Measurements from ENCODE around the gene HOXB2.

The HOXB2 gene

DNA sequence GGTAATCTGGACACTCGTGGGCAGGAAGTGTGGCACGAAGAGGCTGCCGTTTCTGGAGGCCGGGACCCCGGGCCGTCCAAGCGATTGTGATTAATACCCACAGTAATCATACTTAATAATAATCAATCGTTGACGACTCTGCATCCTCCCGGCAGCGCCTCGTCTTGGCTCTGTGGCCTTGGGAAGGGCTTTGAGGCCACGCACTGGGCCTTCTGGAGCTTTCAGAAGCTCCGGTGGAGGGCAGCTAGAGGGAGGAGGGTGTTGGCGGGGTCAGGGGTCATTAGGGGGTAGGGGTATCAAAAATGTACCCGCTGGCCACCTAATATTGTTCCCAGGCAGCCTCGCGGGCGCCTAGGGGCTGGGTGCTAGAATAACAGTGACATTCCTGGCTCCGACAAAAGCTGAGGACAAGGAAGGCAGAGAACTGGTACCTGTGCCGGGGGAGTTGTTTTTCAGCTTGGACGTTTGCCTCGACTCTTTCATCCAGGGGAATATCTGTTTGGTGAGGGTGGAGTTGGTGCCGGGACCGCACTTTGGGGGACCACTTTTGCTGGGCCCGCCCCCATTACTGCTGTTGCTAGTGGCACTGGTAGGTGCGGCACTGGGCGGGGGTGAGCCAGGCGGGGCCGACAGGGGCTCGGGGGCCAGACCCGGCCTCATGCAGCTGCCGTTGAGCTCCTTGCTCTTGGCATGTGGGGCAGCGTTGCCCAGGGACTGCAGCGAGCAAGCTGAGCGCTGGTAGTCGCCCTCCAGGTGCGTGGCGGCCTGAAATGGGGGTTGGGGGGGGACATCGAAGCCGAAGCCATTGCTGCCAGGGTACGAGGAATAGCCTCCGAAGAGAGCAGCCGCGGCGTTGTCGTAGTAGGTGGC lies 6.9 kb upstream of the HOXB2 start:
- DNase-seq: peak; percentile 68

DNA sequence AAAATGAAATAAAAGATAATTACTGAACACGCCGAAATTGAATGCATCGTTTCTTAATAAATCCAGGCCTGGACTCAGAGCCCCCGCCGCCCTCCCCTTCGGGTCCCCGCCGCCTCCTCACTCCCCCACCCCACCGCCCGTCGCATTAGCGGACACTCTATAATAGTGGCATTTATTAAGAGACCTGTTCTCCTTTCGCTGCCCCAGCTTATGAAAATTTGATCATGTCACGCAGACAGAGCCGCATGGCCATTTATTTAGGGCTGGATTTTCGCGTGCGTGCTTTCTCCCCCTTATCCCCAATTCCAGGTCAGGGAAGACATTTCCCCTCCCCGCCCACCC lies 6.3 kb upstream of the HOXB2 start:
- DNase-seq: no peak

DNA sequence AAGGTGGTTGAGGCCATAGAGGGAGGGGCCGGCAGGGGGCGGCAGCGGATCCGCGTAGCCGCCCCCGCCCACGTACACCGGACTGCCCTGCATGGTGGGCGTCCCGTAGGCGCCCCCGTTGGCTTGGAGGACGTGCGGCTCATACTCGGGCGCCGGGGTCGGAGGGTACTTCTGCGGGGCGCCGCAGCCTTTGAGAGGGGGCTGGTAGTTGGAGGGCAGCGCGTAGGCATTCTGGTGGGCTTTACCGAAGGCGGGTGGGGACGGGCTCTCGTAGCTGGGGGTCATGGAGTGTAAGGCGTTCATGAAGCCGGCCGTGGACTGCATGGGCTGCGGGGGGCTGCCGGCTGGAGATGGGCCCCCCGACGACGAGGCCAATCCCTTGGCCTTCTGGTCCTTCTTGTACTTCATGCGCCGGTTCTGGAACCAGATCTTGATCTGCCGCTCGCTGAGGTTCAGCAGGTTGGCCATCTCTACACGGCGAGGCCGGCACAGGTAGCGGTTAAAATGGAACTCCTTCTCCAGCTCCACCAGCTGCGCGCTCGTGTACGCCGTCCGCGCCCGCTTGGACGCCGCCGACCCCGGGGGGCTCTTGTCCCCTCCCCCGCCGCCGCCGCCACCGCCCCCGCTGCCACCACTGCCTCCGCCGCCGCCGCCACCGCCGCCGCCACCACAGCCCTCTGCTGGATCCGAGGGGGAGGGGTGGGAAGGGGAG lies 5.7 kb upstream of the HOXB2 start:
- peak; percentile 71 for DNase-seq

DNA sequence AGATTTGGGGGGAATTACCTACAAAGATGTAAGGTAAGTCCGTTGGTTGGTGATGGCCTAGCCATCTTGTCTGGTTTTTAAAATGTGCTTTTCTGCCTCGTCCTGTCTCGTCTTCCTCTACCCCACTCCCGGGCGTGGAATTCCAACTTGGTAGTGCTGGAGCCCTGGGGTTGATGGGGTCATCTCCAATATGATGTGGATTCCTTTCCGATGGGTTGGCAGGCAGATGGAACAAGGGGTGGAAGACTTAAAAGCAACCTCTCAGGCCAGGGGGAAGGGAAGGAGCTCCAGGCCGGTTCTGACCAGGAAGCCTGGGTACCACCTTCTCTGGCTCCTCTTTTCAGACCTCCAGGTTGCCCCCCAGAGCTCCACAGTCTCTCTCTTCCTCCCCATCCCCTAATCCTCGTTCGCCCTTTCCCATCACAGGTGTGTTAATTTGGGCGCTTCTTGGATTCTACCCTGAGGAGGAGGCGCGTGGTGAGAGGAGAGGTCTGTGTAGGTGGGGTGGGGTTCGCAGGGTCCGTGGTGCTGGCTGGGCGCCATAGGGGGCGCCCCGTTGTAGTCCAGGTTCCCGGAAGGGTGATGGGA lies 5.1 kb upstream of the HOXB2 start:
- DNase-seq: peak; percentile 58

DNA sequence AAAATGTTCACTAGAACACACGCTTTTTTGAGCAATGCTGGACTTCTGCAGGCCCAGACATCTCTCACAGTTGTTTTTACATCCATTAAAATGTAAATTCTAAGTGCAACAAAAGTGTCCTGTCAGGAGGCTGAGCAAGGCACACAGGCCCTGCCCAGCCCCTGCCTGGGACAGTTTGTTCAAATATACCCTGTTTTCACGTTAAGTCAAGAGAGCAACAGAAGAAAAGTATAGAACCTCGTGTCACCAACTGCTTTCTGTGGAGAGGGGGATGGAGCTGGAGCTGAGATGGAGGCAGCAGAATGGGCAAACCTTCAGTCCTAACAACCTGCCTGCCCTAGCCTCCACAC lies 4.3 kb upstream of the HOXB2 start:
- DNase-seq: no peak

DNA sequence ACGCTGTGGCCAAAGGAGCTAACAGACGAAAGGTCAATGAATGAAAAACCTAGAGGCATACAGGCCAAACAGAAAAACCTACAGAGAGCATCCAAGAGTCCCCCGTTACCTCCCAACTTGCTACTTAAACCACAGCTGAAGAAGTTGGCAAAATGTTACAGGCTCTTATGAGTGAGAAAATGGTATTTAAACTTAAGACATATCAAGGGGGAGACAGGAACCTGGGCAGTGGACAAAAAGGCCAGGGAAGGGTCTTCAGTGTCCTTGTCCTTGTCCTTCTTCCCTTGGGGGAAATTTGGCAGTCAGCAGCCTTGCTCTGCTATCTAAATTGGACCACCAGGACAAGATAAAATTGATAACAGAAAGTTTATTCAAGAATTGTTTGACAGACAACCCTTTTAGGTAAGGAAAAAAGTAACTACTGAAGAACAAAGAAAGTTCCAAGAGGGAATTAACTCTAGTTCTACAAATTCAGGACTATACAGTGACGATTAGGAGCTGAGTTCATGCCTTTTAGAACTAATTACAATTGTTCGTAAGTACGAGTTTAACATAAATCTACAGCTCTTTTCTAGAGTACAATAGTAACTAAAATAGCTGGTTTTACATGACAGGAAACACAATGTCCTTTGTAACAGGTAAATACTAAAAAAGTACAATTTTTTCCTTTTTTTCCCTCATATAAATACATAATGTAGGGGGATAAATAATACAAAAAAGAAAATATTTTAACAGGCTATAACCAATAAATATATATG lies 3.8 kb upstream of the HOXB2 start:
- DNase-seq: peak; percentile 49

DNA sequence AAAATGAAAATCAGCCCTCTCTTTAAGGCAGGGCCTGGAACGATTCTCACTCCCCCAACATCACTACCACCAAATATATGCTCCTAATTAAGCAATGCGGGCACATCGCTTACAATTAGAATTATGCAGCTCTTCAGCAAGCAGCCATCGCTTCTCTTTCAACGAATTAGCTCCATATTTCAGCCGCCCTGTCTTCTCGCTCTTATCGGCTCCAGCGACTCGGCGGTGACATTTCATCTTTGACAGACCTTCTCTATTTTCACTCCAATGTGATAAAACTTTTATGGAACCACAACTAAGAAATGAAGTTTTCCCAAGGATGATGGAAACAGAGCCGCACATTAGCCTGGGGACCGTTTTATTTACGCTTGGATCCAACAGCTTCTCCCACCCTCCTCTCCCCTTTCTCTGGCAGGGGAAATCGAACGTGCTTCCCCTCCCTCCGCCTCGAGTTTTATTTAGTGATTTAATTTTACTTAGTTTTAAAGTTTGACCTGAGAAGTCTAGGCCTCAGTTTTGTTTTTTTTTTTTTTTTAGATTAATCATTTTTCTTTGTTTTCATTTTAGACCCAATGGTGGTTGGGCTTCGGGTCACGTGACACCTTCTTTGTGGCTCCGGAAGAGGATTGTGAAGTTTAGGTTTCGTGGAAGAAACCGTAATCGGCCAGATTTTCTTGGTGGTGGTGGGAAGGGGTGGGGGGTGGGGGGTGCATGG lies 3.1 kb upstream of the HOXB2 start:
- peak; percentile 52 for DNase-seq

DNA sequence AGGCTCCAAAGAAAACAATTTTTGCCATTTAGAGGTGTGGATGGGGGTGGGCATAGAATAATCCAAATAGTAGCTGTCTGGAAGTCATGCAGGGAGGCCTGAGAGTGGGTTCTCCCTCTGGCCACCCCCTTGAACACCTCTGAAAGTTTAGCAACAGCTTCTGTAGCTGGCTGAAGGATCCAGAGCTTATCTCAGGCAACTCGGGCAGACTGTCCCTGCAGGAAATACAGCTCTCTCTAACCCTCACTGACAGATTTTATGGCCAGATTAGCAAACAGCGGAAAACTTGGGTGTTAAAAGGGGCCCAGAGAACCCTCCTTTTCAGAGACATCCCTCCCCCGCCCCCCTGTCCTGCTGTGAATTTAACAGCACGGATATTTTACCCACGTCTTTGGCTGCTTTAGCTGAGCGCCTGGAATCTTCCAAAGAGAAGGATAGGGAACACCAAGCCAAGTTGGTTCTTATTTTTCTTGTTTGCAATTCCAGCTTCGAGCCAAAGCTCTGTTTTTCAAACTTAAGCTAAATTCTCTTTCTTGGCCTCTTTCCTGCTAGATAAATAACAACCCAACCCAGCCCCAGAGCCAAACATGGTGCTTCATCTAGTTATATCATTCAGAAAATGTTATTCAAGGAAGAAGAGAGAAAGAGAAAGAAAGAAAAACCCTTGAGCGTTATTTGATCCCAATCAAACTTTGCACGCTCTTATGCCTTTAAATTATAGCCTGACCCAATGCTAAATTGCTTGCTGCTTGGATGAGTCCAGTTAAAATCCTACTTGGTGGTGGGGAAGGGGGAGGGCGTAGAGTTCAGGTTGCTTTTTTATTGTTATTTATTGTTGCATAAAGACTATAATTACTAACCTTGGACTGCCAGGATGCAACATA lies 2.3 kb upstream of the HOXB2 start:
- peak; percentile 73 for DNase-seq

DNA sequence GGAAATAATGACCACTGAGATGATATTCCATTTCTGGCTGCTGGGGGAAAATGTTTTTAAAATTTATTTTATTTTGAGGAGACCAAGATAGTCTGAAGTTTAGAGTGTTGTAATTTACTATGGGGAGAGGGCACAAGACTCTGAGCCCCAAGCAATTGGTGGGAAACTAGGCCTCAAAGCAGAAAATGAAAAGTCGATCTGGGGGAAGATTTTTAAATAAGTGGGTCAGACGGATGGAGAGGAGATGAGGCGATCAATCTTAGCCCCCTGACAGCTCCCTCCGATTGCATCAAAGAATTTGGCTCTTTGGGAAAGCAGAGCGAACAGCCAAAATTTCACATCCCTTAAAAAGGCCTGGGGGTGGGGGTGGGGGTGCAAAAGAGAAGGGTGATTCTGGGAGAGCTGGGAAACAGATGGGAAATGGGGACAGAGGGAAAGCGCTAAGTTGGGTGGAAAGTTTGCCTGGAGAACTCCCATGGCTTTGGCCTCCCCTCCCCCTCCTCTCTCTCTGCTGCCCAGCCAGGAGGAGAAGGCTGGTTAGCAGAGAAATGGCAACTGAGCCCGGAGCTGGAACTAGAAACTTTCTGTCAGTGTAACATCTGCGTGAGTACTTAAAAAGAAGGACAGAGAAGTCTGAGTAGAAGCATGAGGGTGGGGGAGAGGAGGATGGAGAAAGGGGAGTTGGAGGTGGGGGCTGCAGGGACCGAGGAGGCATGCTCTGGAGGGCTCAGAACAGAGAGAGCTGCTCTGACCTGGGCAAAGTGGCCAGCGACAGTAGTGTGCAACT lies 1.4 kb upstream of the HOXB2 start:
- peak; percentile 85 for DNase-seq

DNA sequence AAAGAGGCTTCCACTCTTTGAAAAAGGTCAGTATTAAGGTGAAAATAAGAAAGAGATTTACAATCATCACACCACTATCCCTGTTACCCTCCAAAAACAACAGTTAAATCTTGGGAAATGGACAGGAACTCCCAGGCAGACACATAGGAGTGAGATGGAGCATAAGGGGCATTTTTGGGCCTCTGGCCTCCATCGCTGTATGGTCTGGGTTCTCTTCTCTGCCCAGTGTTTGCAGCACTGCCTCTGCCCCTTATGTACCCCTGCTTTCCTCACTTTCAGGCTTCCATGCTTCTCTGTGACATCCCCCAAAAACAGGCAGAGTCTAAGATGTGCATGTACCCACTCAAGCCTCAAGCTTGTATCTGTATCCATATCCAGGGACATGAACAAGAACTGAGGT lies 630 bp upstream of the HOXB2 start:
- DNase-seq: peak; percentile 44

DNA sequence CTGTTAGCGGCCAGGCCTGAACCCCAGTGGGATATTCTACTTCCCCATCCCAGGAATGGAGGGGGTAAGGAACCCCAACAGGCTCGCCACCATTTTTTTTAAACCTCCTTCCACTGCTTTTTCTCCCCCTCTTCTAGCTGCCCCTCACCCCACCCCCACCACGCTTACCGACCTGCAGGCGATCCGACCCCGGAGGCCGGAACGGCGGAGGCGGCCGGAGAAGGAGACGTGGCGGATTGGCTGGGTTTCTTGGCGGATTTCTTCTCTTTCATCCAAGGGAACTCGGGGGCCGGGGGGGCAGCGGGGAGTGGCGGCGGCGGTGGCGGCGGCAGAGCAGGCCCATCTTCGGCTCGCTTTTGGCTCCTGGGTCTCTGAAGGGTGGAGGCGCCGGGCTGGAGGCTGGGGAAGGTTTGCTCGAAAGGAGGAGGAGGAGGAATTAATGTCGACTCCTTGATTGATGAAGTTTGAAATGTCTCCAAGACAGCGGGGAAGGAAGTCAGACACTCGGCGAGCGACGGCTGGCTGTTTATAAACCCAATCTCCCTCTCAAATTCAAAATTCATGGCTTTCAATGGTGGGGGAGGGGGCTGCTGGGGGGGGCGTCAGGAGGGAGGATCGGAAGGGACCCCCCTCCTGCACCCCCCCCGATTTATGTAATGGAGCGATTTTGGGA lies 424 bp downstream of the HOXB2 start:
- peak; percentile 93 for DNase-seq

DNA sequence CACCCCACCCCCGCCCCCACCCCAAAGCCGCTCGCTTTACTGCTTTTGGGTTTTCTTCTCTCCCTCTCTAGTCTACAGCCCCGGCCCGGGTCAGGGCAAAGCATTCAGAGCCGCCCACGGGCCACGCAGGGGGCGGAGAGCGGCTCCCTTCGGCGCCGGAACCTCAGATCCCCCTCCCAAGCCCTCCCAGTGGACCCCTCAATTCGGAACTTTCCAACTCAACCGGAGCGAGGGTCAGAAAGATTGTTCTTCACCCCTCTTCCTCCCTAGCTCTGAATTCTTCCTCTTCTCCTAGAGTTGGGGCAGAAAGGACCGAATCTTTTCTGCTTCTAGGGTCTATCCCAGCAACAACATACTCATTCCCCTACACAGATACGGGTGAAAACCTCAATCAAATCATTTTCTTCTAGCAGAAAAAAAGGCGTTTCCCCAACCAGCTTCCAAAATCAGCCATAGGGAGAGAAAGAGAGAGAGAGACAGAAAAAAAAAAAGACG lies 1.0 kb downstream of the HOXB2 start:
- no peak for DNase-seq

DNA sequence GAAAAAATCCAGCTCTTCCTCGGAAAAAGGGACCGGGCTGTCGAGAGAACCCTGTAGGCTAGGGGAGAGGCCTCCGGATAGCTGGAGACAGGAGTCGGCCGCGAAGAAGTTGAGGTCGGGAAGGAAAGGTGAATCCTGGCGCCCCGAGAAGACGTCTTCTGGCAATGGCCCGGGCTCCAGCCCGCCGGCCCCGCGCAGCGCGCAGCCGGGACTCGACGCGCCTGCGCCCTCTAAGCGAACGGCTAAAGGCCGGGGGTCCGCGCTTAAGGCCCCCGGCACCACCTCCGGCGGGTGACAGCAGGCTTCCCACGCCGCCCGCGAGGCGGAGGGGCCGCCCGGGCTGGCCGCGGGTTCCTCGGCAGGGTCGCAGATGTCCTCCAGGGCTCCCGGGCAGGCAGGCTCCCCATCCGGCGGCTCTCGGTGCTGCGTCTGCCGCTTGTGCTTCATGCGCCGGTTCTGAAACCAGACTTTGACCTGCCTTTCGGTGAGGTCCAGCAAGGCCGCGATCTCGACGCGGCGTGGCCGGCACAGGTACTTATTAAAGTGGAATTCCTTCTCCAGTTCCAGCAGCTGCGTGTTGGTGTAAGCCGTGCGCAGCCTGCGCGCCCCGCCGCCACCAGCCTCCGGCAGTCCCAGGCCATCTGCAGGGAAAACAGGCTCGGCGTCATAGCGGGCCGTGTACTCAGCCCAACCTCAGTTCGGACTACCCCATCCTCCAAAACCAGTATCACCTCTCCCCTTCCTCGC lies 1.6 kb downstream of the HOXB2 start:
- DNase-seq: peak; percentile 88

DNA sequence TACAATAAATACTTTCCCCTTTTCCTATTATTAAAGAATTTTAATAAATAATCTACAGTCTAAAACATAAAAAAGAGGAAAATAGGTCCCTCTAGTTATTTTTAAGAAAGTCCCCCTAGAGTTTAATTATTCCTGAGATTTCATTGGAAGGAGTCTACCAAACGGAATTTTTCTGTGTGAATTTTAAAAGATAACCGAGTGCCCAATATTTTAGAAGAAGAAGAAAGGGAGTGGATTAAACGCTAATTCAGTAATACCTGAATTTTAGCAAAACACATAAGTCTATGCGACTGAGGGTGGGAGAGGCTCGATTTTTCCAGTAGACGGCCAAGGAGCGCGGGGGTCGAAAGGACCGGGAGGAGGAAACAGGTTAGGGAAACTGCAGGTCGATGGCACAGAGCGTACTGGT lies 2.2 kb downstream of the HOXB2 start:
- peak; percentile 63 for DNase-seq

DNA sequence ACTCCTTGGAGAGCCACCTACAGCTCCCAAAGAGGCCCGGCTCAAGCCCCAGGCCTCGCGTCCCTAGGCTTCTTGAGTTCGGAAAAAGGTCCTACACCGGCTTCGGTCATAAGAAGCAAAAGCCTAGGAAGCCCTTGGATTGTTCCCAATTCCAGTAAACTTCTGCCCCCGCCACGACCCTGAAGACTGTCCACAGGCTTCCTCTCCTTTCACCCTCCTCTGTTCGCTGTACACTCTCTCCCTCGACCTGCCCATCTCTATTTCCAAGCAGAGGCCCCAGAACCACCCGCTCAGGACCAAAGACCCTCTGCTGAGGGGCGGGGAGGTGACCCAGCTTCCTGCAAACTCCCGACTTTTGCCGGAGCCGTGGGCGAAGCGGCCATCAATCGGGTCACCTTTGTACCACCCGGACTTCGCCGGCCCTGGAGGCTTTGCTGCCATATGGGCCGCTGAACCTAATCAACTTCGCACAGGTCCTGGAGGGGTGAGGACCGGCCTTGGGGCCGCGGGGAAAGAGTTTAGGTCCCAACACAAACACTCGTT lies 2.7 kb downstream of the HOXB2 start:
- DNase-seq: peak; percentile 73

DNA sequence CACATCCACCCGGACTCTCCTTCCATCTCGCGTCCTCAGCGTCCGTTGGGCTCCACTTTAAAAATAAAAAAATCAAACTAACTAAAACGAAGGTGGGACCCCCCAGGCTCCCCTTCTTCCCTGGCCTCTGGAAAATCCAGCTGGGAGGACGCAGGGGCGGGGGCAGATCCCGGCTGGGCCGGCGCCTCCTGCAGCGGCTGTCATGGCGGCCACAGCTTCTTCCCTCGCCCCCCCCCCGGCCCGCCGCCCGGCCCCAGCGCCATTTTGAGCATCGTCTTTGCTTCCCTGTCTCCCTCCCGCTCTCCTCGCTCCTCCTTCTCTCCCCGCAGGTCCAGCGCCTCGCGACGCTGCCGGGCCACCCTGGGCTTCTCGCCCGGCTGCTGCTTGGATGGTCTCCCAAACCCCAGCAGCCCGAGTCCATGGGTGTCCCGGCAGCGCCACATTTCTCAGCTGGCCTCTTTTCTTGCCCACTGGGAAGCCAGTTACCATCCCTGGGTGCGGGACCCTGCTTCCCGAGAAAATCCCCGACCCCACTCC lies 3.3 kb downstream of the HOXB2 start:
- DNase-seq: peak; percentile 86

DNA sequence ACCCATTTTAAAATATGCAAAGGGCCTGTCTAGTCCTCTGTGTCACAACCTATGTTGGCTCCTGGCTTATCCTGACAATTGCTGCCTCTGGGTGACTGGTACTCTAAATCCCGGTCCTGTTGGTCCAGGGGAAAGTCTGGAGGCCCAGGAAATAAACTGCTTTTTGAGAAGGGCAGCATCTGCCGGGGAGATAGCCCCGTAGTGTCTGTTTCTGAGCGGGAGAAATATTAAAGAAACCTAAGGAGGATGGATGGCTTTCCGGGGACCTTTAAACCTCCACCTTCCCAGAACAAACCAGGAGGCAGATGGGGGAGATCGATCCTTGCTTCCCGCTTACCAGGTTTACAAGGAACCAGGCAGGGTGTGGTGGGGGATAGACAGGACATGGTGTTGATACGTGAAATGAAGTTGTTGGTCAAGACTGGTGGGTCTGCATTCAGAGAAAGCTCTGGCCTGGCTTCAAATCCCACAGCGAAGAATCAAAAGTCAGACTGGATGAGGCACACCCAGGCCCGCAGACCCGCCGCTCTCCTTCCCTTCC lies 3.8 kb downstream of the HOXB2 start:
- peak; percentile 57 for DNase-seq

DNA sequence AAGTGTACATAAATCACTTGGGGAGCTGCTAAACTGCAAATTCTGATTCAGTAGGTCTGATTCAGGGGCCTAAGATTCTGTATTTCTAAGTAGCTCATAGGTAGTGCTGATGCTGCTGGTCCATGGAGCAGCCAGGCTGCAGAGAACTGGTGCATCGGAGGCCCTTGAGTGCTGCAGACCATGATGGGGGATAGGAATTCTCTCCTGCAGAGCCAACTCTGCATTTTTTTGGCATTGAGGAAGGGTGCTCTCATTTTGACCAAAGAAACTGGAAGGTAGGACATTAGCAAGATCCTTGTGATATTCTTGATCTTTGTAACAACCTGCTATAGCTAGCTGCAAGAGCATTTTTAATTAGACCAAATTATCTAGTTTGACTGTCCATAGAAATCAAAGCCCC lies 4.7 kb downstream of the HOXB2 start:
- DNase-seq: peak; percentile 57
